ENCODE data around the gene IGSF23. TPM values are rescaled to one million over a fixed set of nuclear protein-coding genes. Genes with fewer than 3 reads are reported as not detected.
A peak's percentile ranks its signal among the peaks of the same experiment; 100 is the strongest.

Gene IGSF23
- total RNA-seq, 6 experiments from 2014 or later, result 4.4 to 15.2 (median 9.0) TPM

DNA sequence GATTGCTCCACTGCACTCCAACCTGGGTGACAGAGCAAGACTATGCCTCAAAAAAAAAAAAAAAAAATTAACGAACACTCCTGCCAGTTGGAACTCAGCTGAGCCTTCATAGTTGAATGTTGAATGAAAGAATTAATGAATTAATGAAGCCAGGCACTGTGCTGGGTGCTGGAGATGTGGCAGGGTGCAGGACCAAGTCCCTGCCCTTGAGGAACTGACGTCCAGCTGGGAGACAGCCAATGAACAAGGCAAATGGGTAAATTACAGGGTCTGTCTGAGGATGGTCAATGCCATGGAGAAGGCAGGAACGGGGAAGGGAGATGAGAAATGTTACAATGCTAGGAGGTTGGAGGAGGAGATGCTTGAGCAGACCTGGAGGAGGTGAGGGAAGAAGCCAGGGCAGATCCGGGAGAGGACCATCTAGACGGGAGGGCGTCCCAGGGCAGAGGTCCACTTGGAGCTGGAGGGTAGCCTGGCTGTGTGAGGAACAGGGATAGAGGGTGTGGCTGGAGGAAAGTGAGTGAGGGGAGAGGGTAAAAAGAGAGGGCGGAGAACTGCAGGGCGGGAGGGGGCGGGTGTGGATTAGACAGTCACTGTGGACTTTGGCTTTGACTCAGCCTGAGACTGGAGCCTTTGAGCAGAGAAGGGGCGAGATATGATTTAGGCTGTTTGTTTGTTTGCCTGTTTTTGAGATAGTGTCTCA, 16.8 kb upstream of the IGSF23 start:
- Histone ChIP-seq H3K27ac (no peak overlapping the region), H3K27me3 (no peaks in the 10 kb centered on the region), H3K9me3 (no peaks in the 10 kb centered on the region), H3K4me3 (no peak overlapping the region), H3K36me3 (no peaks in the 10 kb centered on the region), H3K4me1 (peaks cover 0 to 6% (median 0%) of the 10 kb centered on the region in 4 donors)
- ATAC-seq (peak; percentile 75 to 87 (median 82)), DNase-seq (peak in 1 of 3 donors; percentile 43)
- 31% methylated on average over 9 of the region's 10 CpGs for WGBS (ENCODE audit: insufficient coverage, low coverage, low lambda C conversion rate, missing lambda C conversion rate)
- intact Hi-C loops (cut with DNase I), result no loop called here
- TF ChIP-seq, protein P1, sequence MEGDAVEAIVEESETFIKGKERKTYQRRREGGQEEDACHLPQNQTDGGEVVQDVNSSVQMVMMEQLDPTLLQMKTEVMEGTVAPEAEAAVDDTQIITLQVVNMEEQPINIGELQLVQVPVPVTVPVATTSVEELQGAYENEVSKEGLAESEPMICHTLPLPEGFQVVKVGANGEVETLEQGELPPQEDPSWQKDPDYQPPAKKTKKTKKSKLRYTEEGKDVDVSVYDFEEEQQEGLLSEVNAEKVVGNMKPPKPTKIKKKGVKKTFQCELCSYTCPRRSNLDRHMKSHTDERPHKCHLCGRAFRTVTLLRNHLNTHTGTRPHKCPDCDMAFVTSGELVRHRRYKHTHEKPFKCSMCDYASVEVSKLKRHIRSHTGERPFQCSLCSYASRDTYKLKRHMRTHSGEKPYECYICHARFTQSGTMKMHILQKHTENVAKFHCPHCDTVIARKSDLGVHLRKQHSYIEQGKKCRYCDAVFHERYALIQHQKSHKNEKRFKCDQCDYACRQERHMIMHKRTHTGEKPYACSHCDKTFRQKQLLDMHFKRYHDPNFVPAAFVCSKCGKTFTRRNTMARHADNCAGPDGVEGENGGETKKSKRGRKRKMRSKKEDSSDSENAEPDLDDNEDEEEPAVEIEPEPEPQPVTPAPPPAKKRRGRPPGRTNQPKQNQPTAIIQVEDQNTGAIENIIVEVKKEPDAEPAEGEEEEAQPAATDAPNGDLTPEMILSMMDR (IDR thresholded peaks at IDR 0.05), result no peak
- no peak for TF ChIP-seq POLR2A (IDR thresholded peaks at IDR 0.05)

DNA sequence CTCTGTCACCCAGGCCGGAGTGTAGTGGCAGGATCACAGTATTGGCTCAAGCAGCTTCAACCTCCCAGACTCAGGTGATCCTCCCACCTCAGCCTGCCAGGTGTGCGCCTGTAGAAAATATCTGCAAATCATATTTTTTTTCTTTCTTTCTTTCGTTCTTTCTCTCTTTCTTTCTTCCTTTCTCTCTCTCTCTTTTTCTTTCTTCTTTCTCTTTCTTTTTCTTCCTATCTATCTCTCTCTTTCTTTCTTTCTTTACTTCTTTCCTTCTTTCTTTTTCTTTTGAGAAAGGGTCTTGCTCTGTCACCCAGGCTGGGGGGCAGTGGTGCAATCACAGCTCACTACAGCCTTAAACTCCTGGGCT, 16.3 kb upstream of the IGSF23 start:
- no peak overlapping the region for H3K27ac ChIP-seq
- ATAC-seq (no peak), DNase-seq (no peak)
- H3K4me1 ChIP-seq, result peaks cover 0 to 6% (median 0%) of the 10 kb centered on the region in 4 donors
- H3K9me3 ChIP-seq, result no peaks in the 10 kb centered on the region
- WGBS (ENCODE audit: insufficient coverage, low coverage, low lambda C conversion rate, missing lambda C conversion rate), result 25% methylated on average over 3 of the region's 3 CpGs
- no peaks in the 10 kb centered on the region for H3K36me3 ChIP-seq
- no peak overlapping the region for H3K4me3 ChIP-seq
- TF ChIP-seq, protein P1 (IDR thresholded peaks at IDR 0.05), result no peak
- TF ChIP-seq POLR2A (IDR thresholded peaks at IDR 0.05), result no peak
- intact Hi-C loops (cut with DNase I), result no loop called here
- H3K27me3 ChIP-seq, result no peaks in the 10 kb centered on the region

DNA sequence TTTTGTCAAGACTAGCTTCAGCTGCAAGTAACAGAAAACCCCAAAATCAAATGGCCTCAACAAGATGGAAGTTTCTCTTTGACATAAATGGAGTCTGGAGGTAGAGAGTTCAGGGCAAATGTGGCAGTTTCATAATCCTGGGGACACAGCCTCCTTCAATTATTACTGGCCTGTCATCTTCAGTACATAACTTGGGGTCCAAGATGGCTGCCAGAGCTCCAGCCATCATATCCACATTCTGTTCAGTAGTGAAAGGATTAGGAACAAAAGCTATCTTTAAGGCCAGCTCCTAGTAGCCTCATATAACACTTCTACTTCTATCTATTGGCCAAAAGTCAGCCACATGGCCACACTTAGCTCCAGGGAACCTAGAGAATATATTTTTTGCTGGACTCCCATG, 15.0 kb upstream of the IGSF23 start:
- Histone ChIP-seq H3K9me3 (no peaks in the 10 kb centered on the region), H3K27me3 (no peaks in the 10 kb centered on the region), H3K36me3 (no peaks in the 10 kb centered on the region), H3K27ac (no peak overlapping the region), H3K4me1 (peaks cover 0 to 6% (median 0%) of the 10 kb centered on the region in 4 donors), H3K4me3 (no peak overlapping the region)
- TF ChIP-seq POLR2A (IDR thresholded peaks at IDR 0.05), result no peak
- TF ChIP-seq, protein P1 (IDR thresholded peaks at IDR 0.05), result no peak
- intact Hi-C loops (cut with DNase I), result no loop called here
- DNase-seq, result no peak
- ATAC-seq, result no peak

DNA sequence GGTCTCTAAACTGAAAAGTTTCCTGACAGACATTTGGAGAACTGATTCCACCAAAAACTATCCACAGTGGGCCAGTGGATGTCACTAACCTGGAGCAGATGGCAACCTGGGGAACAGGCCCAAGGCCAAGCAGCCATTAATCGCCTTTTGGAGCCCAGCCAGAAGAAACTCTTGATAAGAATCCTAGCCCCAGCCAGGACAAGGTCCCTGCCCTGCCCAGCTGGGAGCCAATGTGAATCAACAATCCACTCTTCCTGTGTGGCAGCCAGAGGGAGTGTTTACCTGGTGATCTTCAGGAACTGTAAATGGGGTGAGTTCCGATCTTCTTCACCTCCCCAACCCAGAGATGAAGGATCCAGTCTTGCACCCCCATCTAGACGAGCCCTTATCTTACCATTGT, 14.5 kb upstream of the IGSF23 start:
- Histone ChIP-seq H3K4me3 (no peak overlapping the region), H3K4me1 (peaks cover 0 to 6% (median 0%) of the 10 kb centered on the region in 4 donors), H3K27me3 (no peaks in the 10 kb centered on the region), H3K36me3 (no peaks in the 10 kb centered on the region), H3K9me3 (no peaks in the 10 kb centered on the region), H3K27ac (no peak overlapping the region)
- intact Hi-C loops (cut with DNase I), result no loop called here
- 74% methylated on average over 3 of the region's 3 CpGs for WGBS (ENCODE audit: insufficient coverage, low coverage, low lambda C conversion rate, missing lambda C conversion rate)
- TF ChIP-seq POLR2A (IDR thresholded peaks at IDR 0.05), result no peak
- TF ChIP-seq, protein P1 (IDR thresholded peaks at IDR 0.05), result no peak
- no peak for ATAC-seq
- DNase-seq, result no peak
